Retina (tissue), 1 donor: Measurements from ENCODE around the gene WASF1.
"Not testable (repeated sequence)": the region's sequence is repeated elsewhere in the genome, so short reads cannot be mapped to it uniquely, and the experiment has no call there.

Experiments
- DNase-seq: peaks from one replicate; pipeline ENCODE4 v3.0.0-alpha.2; 2016

The WASF1 gene

GRCh38 chr6:110170081-110170480 is 9.4 kb downstream of the WASF1 start:
- DNase-seq: no peak

GRCh38 chr6:110158479-110158878 is 21.0 kb downstream of the WASF1 start:
- DNase-seq: no peak

- no peak for DNase-seq
Observed at GRCh38 chr6:110147870-110148269, 31.6 kb downstream of the WASF1 start.

GRCh38 chr6:110140650-110141049 is 38.8 kb downstream of the WASF1 start:
- no peak for DNase-seq

- DNase-seq: no peak
Observed at GRCh38 chr6:110139052-110139451, 40.4 kb downstream of the WASF1 start.

DNA sequence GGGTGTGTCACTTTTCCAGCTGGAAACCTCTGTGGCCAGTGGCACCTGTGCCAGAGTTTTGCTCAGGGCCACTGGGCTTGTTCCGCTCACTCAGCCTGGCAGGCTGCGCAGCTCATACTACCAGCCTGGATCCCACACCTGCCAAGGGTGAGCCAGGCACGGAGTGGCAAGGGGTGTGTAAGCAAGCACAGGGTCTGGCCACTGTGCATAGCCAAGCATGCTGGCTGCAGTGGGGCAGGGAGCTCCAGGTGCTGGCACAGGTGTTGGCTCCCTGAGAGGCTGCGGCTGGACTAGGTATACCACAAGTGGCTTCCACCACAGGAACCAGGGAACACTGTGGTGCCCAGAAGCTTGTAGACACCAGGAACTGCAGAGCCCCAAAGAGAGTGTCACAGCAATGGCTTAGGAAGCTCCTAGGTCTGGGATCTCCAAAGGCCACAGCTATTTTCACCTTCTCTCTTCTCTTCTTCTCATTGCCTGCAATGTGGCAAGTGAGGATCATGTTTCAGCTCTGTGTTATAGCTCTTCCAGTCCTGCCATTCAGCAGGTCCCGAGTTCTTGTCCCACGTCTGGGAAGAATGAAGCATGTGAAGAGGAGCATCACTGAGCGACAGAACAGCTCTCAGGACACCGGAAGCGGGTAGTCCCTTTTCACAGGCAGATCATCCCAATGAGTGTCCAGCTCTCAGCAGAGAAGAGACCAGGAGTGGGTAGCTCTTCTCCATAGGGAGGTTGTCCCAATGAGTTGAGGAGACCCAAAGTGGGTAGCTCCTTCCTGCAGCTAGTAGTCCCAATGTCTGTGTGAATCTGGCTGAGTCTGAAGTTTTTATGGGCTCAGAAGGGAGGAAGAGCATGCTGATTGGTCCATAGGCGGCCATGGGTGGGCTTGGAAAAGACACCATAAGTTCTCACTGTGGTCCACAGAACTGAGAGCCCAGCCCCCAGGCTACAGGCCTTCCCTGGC is 41.3 kb downstream of the WASF1 start:
- no peak for DNase-seq

DNA sequence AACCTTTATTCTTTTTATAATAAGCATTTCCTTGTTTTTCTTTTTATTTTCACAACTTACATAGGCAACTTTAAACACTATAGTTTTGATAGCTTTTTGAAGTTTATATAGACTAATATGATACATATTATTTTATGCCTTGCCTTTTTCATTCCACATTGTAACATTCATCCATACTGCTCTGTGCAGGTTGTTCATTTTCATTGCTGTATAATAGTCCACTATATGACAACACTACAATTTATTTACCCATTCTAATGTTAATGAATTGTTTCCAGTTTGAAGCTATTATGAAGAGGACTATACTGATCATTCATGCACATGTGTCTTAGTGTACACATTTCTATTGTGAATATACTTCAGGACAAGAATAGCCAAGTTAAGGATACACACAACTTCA is 49.1 kb downstream of the WASF1 start:
- no peak for DNase-seq

GRCh38 chr6:110128418-110128817 is 51.1 kb downstream of the WASF1 start:
- no peak for DNase-seq

GRCh38 chr6:110125361-110125760 is 54.1 kb downstream of the WASF1 start:
- DNase-seq: no peak

GRCh38 chr6:110121655-110122054 is 57.8 kb downstream of the WASF1 start:
- not testable (repeated sequence) for DNase-seq

DNA sequence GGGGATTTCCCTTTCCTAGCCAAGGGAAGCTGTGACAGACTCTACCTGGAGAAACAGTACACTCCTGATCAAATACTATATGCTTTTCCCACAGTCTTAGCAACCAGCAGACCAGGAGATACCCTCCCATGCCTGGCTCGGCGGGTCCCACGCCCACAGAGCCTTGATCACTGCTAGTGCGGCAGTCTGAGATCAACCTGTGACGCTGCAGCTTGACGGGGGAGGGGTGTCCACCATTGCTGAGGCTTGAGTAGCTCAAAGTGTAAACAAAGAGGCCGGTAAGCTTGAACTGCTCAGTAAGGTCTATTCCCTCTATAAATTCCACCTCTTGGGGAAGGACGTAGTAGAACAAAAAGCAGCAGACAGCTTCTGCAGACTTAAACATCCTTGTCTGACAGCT is 63.2 kb downstream of the WASF1 start:
- no peak for DNase-seq

GRCh38 chr6:110114004-110114403 is 65.5 kb downstream of the WASF1 start:
- DNase-seq: no peak

- DNase-seq: no peak
Observed at GRCh38 chr6:110105296-110105695, 74.2 kb downstream of the WASF1 start.

DNA sequence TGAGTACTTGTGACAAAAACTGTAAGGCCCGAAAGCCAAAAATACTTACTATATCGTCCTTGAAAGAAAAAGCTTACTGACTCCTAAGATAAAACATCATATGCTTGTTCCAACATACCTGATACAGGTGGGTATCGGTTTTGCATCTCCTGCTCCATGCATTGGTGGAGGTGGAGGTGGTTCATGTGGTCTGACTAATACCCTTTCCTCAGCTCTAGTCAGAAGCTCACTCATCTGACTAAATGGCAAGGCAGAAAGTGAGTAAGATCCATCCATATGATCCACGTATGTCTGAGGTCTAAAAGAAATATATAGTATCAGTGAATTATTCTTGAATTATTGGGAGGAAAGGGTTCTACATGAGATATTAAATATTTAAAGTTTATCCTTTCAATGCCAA is 76.2 kb downstream of the WASF1 start:
- no peak for DNase-seq

GRCh38 chr6:110102411-110102810 is 77.1 kb downstream of the WASF1 start:
- no peak for DNase-seq

- DNase-seq: no peak
Observed at GRCh38 chr6:110101885-110102284, 77.6 kb downstream of the WASF1 start.

GRCh38 chr6:110098511-110099116 is 80.9 kb downstream of the WASF1 start:
- no peak for DNase-seq

DNA sequence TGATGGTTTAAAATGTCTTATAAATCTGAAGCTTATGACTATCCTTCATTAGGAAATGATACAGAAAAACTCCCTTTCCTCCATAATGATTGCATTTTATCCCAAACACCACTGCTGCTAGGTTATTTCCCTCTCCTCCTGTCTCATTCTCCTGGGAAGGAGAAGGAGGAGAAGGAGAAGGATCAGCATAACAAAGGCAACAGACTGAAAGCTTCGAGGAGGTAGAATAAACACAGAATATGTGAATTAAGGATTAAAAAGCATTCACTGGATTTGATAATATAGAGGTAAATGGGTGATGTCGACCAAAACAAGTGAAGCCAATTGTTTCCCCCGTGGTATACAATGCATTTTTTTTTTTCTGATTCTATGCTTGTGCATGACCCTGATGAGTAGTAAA is 82.0 kb downstream of the WASF1 start:
- DNase-seq: no peak

DNA sequence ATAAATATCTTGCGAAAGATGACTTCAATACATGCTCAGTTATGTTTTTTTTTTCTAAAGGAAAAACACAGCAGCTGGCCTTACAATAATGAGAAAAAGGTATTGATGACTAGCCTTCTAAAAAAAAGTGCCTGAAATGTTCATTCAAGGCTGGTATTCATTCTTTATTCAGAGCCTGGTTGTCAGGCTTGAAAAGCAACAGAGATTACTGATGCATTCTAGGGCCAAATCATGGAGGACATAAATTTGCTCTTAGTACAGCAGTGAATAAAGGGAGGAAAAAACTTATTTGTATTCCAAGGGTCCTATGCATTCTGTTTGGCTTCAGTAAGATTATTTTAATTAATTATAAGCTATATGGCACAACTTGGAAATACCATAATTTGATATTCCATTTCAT is 83.5 kb downstream of the WASF1 start:
- no peak for DNase-seq

GRCh38 chr6:110095101-110095500 is 84.4 kb downstream of the WASF1 start:
- no peak for DNase-seq

DNA sequence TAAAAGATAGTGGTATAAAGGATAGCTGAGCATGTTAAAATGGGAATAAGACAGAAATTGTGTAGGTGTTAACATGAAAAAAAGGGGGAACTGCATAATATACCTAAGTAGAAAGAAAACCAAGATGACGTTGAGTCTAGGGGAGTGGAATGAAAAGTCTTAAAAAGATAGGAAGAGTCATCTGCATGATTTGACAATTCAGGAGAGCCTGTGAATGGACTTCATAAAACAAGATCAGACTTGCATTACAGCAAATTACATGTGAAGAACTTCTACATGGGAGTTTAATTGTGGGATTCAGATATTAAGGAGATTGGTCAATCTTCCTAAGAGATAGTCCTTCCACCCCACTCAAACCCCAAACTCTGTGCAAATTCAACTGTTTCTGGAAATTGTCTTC is 85.5 kb downstream of the WASF1 start:
- no peak for DNase-seq

- no peak for DNase-seq
Observed at GRCh38 chr6:110090876-110091275, 88.6 kb downstream of the WASF1 start.

- no peak for DNase-seq
Observed at GRCh38 chr6:110089323-110089722, 90.1 kb downstream of the WASF1 start.

DNA sequence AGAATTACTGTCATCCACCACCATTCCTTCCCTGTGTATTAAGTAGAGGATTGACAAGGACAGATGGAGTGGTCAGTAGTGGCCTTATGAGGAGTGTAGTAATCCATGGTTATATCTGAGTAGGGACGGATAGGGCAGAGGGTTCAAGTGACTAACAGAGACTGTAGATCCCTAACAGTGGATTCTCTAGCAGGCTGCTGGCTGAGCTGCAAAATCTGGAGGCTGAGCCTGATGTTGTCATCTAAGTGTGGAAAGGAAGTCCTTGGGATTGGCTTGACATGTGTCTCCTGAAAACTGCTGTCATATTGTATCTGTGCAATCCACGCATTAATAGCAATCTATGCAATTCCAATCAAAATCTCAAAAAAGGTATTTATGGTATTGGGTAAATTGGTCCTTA is 94.2 kb downstream of the WASF1 start:
- no peak for DNase-seq
